Measurements from ENCODE around the gene WDR4.
"Not testable (repeated sequence)": the region's sequence is repeated elsewhere in the genome, so short reads cannot be mapped to it uniquely, and the experiment has no call there.

WDR4 gene

GRCh38 chr21:42837421-42838211 is 41.7 kb downstream of the WDR4 start:
- DNase-seq: no peak

GRCh38 chr21:42836767-42837301 is 42.5 kb downstream of the WDR4 start:
- DNase-seq: no peak

GRCh38 chr21:42836402-42836666 is 43.0 kb downstream of the WDR4 start:
- DNase-seq: no peak

- DNase-seq: no peak
Measured at GRCh38 chr21:42835611-42836401, 43.5 kb downstream of the WDR4 start.

- DNase-seq: no peak
Measured at GRCh38 chr21:42835211-42835610, 44.1 kb downstream of the WDR4 start.

GRCh38 chr21:42834726-42835191 is 44.6 kb downstream of the WDR4 start:
- DNase-seq: no peak

- DNase-seq: no peak
Measured at GRCh38 chr21:42833859-42834725, 45.2 kb downstream of the WDR4 start.

- peak; percentile 30 to 53 for DNase-seq
Measured at GRCh38 chr21:42833439-42833815, 45.9 kb downstream of the WDR4 start.

- DNase-seq: not testable (repeated sequence)
Measured at GRCh38 chr21:42832321-42832630, 47.1 kb downstream of the WDR4 start.

- peak; percentile 37 to 57 for DNase-seq
Measured at GRCh38 chr21:42830456-42831455, 48.6 kb downstream of the WDR4 start.

- no peak for DNase-seq
Measured at GRCh38 chr21:42829954-42830353, 49.4 kb downstream of the WDR4 start.

- DNase-seq: no peak
Measured at GRCh38 chr21:42829417-42829816, 49.9 kb downstream of the WDR4 start.

- no peak for DNase-seq
Measured at GRCh38 chr21:42827588-42827987, 51.8 kb downstream of the WDR4 start.

- no peak for DNase-seq
Measured at GRCh38 chr21:42820616-42821465, 58.5 kb downstream of the WDR4 start.

- DNase-seq: no peak
Measured at GRCh38 chr21:42819861-42820615, 59.3 kb downstream of the WDR4 start.

- peak; percentile 51 to 65 for DNase-seq
Measured at GRCh38 chr21:42818328-42818749, 61.0 kb downstream of the WDR4 start.

GRCh38 chr21:42815217-42815616 is 64.1 kb downstream of the WDR4 start:
- no peak for DNase-seq

- not testable (repeated sequence) for DNase-seq
Measured at GRCh38 chr21:42812528-42813241, 66.7 kb downstream of the WDR4 start.

- DNase-seq: no peak
Measured at GRCh38 chr21:42811960-42812359, 67.4 kb downstream of the WDR4 start.

Data from Kasumi-1 (cell line).